GM23248 (cell line): ENCODE results near the gene MTERF2. TPM values are rescaled to one million over a fixed set of nuclear protein-coding genes. Genes with fewer than 3 reads are reported as not detected.

Source experiments
- DNase-seq: peaks from one replicate; pipeline ENCODE4 v3.0.0-alpha.2; 2015
- H2AFZ ChIP-seq: fragments of 200-600 bp; sonication (generic); 2 replicates; pipeline ENCODE4 v1.6.1; 2016; ENCODE audit warnings: antibody characterized with exemption
- H3F3A ChIP-seq: fragments of 200-600 bp; sonication (generic); 2 replicates; pipeline ENCODE4 v1.6.1; 2016; ENCODE audit warnings: mild to moderate bottlenecking, antibody characterized with exemption, mixed run types; ENCODE audit not compliant: insufficient read depth
- H3K27ac ChIP-seq: fragments of 200-600 bp; sonication (generic); 2 replicates; pipeline ENCODE4 v1.5.1; 2016; ENCODE audit warnings: mild to moderate bottlenecking
- H3K27me3 ChIP-seq: fragments of 200-600 bp; sonication (generic); replicated peaks from 2 replicates; pipeline ENCODE4 v1.6.1; 2016; ENCODE audit warnings: mild to moderate bottlenecking; ENCODE audit not compliant: insufficient read depth
- H3K36me3 ChIP-seq: fragments of 200-600 bp; sonication (generic); 2 replicates; pipeline ENCODE4 v1.6.1; 2016; ENCODE audit warnings: low read depth, mild to moderate bottlenecking
- H3K4me1 ChIP-seq: fragments of 200-600 bp; sonication (generic); 2 replicates; pipeline ENCODE4 v1.6.1; 2016; ENCODE audit warnings: mild to moderate bottlenecking; ENCODE audit not compliant: insufficient read depth
- H3K4me2 ChIP-seq: fragments of 200-600 bp; sonication (generic); one replicate; pipeline ENCODE4 v1.6.1; 2016; ENCODE audit warnings: mild to moderate bottlenecking; ENCODE audit not compliant: unreplicated experiment
- H3K4me3 ChIP-seq: fragments of 200-600 bp; sonication (generic); 2 replicates; pipeline ENCODE4 v1.5.1; 2016; ENCODE audit warnings: mild to moderate bottlenecking
- H3K79me2 ChIP-seq: fragments of 200-600 bp; sonication (generic); 2 replicates; pipeline ENCODE4 v1.6.1; 2016; ENCODE audit warnings: mild to moderate bottlenecking; ENCODE audit not compliant: insufficient read depth
- H3K9ac ChIP-seq: fragments of 200-600 bp; sonication (generic); 2 replicates; pipeline ENCODE4 v1.6.1; 2016; ENCODE audit warnings: mild to moderate bottlenecking
- H3K9me2 ChIP-seq: fragments of 200-600 bp; sonication (generic); 2 replicates; pipeline ENCODE4 v1.6.1; 2016; ENCODE audit warnings: mixed run types, mild to moderate bottlenecking, moderate library complexity; ENCODE audit not compliant: insufficient read depth
- H3K9me3 ChIP-seq: fragments of 200-600 bp; sonication (generic); one replicate; pipeline ENCODE4 v1.6.1; 2017; ENCODE audit warnings: low read depth
- H4K20me1 ChIP-seq: fragments of 200-600 bp; sonication (generic); 2 replicates; pipeline ENCODE4 v1.6.0; 2016; ENCODE audit not compliant: insufficient read depth
- EZH2 ChIP-seq: fragments of 200-600 bp; sonication (generic); IDR thresholded peaks from 2 replicates; pipeline ENCODE4 v1.6.1; 2018; ENCODE audit warnings: antibody characterized with exemption, mild to moderate bottlenecking; ENCODE audit not compliant: insufficient read depth, poor library complexity, severe bottlenecking
- EZH2phosphoT487 ChIP-seq: fragments of 200-600 bp; sonication (generic); IDR thresholded peaks from 2 replicates; pipeline ENCODE4 v1.6.1; 2018; ENCODE audit warnings: antibody characterized with exemption, moderate library complexity, mild to moderate bottlenecking, low read depth; ENCODE audit not compliant: insufficient read depth
- WGBS, 2 experiments: methylation state at CpG; one replicate each; pipeline ENCODE4 v1.1.6; 2015 to 2017; ENCODE audit warnings: low lambda C conversion rate in 2 of 2, low coverage in 1 of 2; ENCODE audit errors: missing lambda C conversion rate in 2 of 2; 5-methylcytosine and 5-hydroxymethylcytosine counted together
- in situ Hi-C: fragments of 300-500 bp; cut with MboI; formaldehyde crosslinking; loops from 2 replicates; pipeline ENCODE4 v1.15.0; 2020
- polyA plus RNA-seq: library from polyadenylated mRNA; unstranded; fragments of >200 nt; fragmentation: Nextera tagmentation; extraction: Ambion mirVana; gene quantifications from 2 replicates; pipeline ENCODE4 v1.2.1, GENCODE V29; 2016
- total RNA-seq: library from RNA; depleted of rRNA; stranded (reverse); fragments of >200 nt; shearing (Covaris generic); gene quantifications from 2 replicates; pipeline ENCODE4 v1.2.3, GENCODE V29; 2014

The MTERF2 gene
- total and polyA plus RNA-seq, 2 experiments from 2014 or later: 4.6 to 7.7 TPM

GRCh38 chr12:106975993-106976658 lies 10.8 kb downstream of the MTERF2 start:
- Histone ChIP-seq H3K9me2 (no peaks in the 10 kb centered on the region), H3K4me1 (peaks cover 45% of the 10 kb centered on the region), H4K20me1 (peaks cover 17% of the 10 kb centered on the region), H2AFZ (no peak overlapping the region), H3F3A (peaks cover 91% of the 10 kb centered on the region), H3K27ac (0 out of 2 replicates have a peak overlapping the region, but pooled peaks have one; percentile 6), H3K9ac (no peak overlapping the region), H3K27me3 (no peaks in the 10 kb centered on the region), H3K4me3 (no peak overlapping the region), H3K4me2 (peak overlapping the region; percentile 11), H3K79me2 (peaks cover 51% of the 10 kb centered on the region), H3K9me3 (no peaks in the 10 kb centered on the region), H3K36me3 (peaks cover 56% of the 10 kb centered on the region)
- TF ChIP-seq EZH2 (no peak), EZH2phosphoT487 (no peak)
- in situ Hi-C loops: no loop called here
- WGBS, 2 experiments: 80 to 81% methylated on average over 3 of the region's 3 CpGs
- peak; percentile 52 for DNase-seq

GRCh38 chr12:106975098-106975497 lies 11.8 kb downstream of the MTERF2 start:
- Histone ChIP-seq H3K79me2 (peaks cover 61% of the 10 kb centered on the region), H3K9me2 (no peaks in the 10 kb centered on the region), H3K27ac (no peak overlapping the region), H3K9me3 (no peaks in the 10 kb centered on the region), H3K9ac (no peak overlapping the region), H3K4me2 (no peak overlapping the region), H3K4me3 (no peak overlapping the region), H2AFZ (no peak overlapping the region), H3K4me1 (peaks cover 45% of the 10 kb centered on the region), H4K20me1 (peaks cover 17% of the 10 kb centered on the region), H3K36me3 (peaks cover 65% of the 10 kb centered on the region), H3K27me3 (no peaks in the 10 kb centered on the region), H3F3A (peaks cover 81% of the 10 kb centered on the region; the same call in 1 of the 2 replicates)
- in situ Hi-C loops: no loop called here
- DNase-seq: no peak
- 90 to 93% methylated on average over 8 of the region's 8 CpGs for WGBS, 2 experiments
- TF ChIP-seq EZH2phosphoT487 (no peak), EZH2 (no peak)

- 98 to 99% methylated on average over 3 of the region's 3 CpGs for WGBS, 2 experiments
- Histone ChIP-seq H3K4me1 (peaks cover 45% of the 10 kb centered on the region), H3K27me3 (no peaks in the 10 kb centered on the region), H3F3A (peaks cover 75% of the 10 kb centered on the region; the same call in 1 of the 2 replicates), H3K9ac (no peak overlapping the region), H3K27ac (no peak overlapping the region), H3K36me3 (peaks cover 71% of the 10 kb centered on the region), H3K9me2 (no peaks in the 10 kb centered on the region), H3K9me3 (no peaks in the 10 kb centered on the region), H2AFZ (no peak overlapping the region), H3K4me3 (no peak overlapping the region), H4K20me1 (peaks cover 20% of the 10 kb centered on the region), H3K79me2 (peaks cover 67% of the 10 kb centered on the region), H3K4me2 (no peak overlapping the region)
- in situ Hi-C loops: no loop called here
- TF ChIP-seq EZH2phosphoT487 (no peak), EZH2 (no peak)
- DNase-seq: no peak
Measured at GRCh38 chr12:106974511-106974910, 12.4 kb downstream of the MTERF2 start.

- peaks cover 20% of the 10 kb centered on the region for H4K20me1 ChIP-seq
- H3F3A ChIP-seq: peaks cover 67% of the 10 kb centered on the region; the same call in 1 of the 2 replicates
- H3K9me3 ChIP-seq: no peaks in the 10 kb centered on the region
- in situ Hi-C loops: no loop called here
- no peaks in the 10 kb centered on the region for H3K27me3 ChIP-seq
- H3K4me2 ChIP-seq: no peak overlapping the region
- TF ChIP-seq EZH2: no peak
- no peak for TF ChIP-seq EZH2phosphoT487
- no peaks in the 10 kb centered on the region for H3K9me2 ChIP-seq
- H2AFZ ChIP-seq: no peak overlapping the region
- peaks cover 44% of the 10 kb centered on the region for H3K4me1 ChIP-seq
- no peak overlapping the region for H3K9ac ChIP-seq
- H3K36me3 ChIP-seq: peaks cover 70% of the 10 kb centered on the region
- no peak overlapping the region for H3K4me3 ChIP-seq
- H3K79me2 ChIP-seq: peaks cover 77% of the 10 kb centered on the region
- no peak for DNase-seq
- H3K27ac ChIP-seq: no peak overlapping the region
Measured at GRCh38 chr12:106973545-106973944, 13.4 kb downstream of the MTERF2 start.
